ENCODE measurements around the gene SCARB1. TPM values are rescaled to one million over a fixed set of nuclear protein-coding genes. Genes with fewer than 3 reads are reported as not detected.

Gene SCARB1
- total RNA-seq, 1 donor from 2014 or later: 17.9 TPM

GRCh38 chr12:124827588-124828184, 36.0 kb downstream of the SCARB1 start:
- no peaks in the 10 kb centered on the region for H3K27me3 Mint-ChIP-seq (ENCODE audit: insufficient read depth)
- no peak for DNase-seq (ENCODE audit: low spot score)
- no peaks in the 10 kb centered on the region for H3K36me3 Mint-ChIP-seq (ENCODE audit: low read depth)
- H3K4me1 Mint-ChIP-seq (ENCODE audit: low read depth): no peaks in the 10 kb centered on the region
- intact Hi-C loops (cut with micrococcal nuclease): no loop called here
- H3K9me3 Mint-ChIP-seq: peaks cover 6% of the 10 kb centered on the region
- H3K4me3 Mint-ChIP-seq: no peak overlapping the region
- no peak overlapping the region for H3K27ac Mint-ChIP-seq

GRCh38 chr12:124824195-124824594, 39.5 kb downstream of the SCARB1 start:
- Mint-ChIP-seq H3K27ac (no peak overlapping the region), H3K4me3 (no peak overlapping the region), H3K4me1 (ENCODE audit: low read depth) (no peaks in the 10 kb centered on the region), H3K27me3 (ENCODE audit: insufficient read depth) (no peaks in the 10 kb centered on the region), H3K9me3 (no peaks in the 10 kb centered on the region), H3K36me3 (ENCODE audit: low read depth) (no peaks in the 10 kb centered on the region)
- DNase-seq (ENCODE audit: low spot score): no peak
- intact Hi-C loops (cut with micrococcal nuclease): no loop called here

GRCh38 chr12:124823272-124823970, 40.2 kb downstream of the SCARB1 start:
- no peaks in the 10 kb centered on the region for H3K27me3 Mint-ChIP-seq (ENCODE audit: insufficient read depth)
- intact Hi-C loops (cut with micrococcal nuclease): no loop called here
- no peak for DNase-seq (ENCODE audit: low spot score)
- H3K4me1 Mint-ChIP-seq (ENCODE audit: low read depth): no peaks in the 10 kb centered on the region
- no peaks in the 10 kb centered on the region for H3K9me3 Mint-ChIP-seq
- no peaks in the 10 kb centered on the region for H3K36me3 Mint-ChIP-seq (ENCODE audit: low read depth)
- no peak overlapping the region for H3K4me3 Mint-ChIP-seq
- H3K27ac Mint-ChIP-seq: no peak overlapping the region

GRCh38 chr12:124822218-124822617, 41.4 kb downstream of the SCARB1 start:
- no peak overlapping the region for H3K27ac Mint-ChIP-seq
- no peaks in the 10 kb centered on the region for H3K9me3 Mint-ChIP-seq
- H3K27me3 Mint-ChIP-seq (ENCODE audit: insufficient read depth): no peaks in the 10 kb centered on the region
- no peaks in the 10 kb centered on the region for H3K36me3 Mint-ChIP-seq (ENCODE audit: low read depth)
- no peak overlapping the region for H3K4me3 Mint-ChIP-seq
- H3K4me1 Mint-ChIP-seq (ENCODE audit: low read depth): no peaks in the 10 kb centered on the region
- intact Hi-C loops (cut with micrococcal nuclease): no loop called here
- no peak for DNase-seq (ENCODE audit: low spot score)

- H3K9me3 Mint-ChIP-seq: no peaks in the 10 kb centered on the region
- H3K4me3 Mint-ChIP-seq: no peak overlapping the region
Observed at GRCh38 chr12:124821252-124822200, 42.1 kb downstream of the SCARB1 start.

GRCh38 chr12:124820199-124820598, 43.5 kb downstream of the SCARB1 start:
- DNase-seq (ENCODE audit: low spot score): no peak
- Mint-ChIP-seq H3K27ac (no peak overlapping the region), H3K36me3 (ENCODE audit: low read depth) (no peaks in the 10 kb centered on the region), H3K4me3 (no peak overlapping the region), H3K9me3 (no peaks in the 10 kb centered on the region), H3K4me1 (ENCODE audit: low read depth) (no peaks in the 10 kb centered on the region), H3K27me3 (ENCODE audit: insufficient read depth) (no peaks in the 10 kb centered on the region)
- intact Hi-C loops (cut with micrococcal nuclease): no loop called here

More at GRCh38 chr12:124821252-124822200, 42.1 kb downstream of the SCARB1 start:
- intact Hi-C loops (cut with micrococcal nuclease): no loop called here
- Mint-ChIP-seq H3K4me1 (ENCODE audit: low read depth) (no peaks in the 10 kb centered on the region), H3K27me3 (ENCODE audit: insufficient read depth) (no peaks in the 10 kb centered on the region), H3K36me3 (ENCODE audit: low read depth) (no peaks in the 10 kb centered on the region), H3K27ac (no peak overlapping the region)
- DNase-seq (ENCODE audit: low spot score): no peak

GRCh38 chr12:124819525-124819924, 44.1 kb downstream of the SCARB1 start:
- Mint-ChIP-seq H3K36me3 (ENCODE audit: low read depth) (no peaks in the 10 kb centered on the region), H3K9me3 (no peaks in the 10 kb centered on the region), H3K27ac (no peak overlapping the region), H3K27me3 (ENCODE audit: insufficient read depth) (no peaks in the 10 kb centered on the region), H3K4me1 (ENCODE audit: low read depth) (no peaks in the 10 kb centered on the region), H3K4me3 (no peak overlapping the region)
- intact Hi-C loops (cut with micrococcal nuclease): no loop called here
- DNase-seq (ENCODE audit: low spot score): no peak

GRCh38 chr12:124819080-124819479, 44.6 kb downstream of the SCARB1 start:
- DNase-seq (ENCODE audit: low spot score): no peak
- Mint-ChIP-seq H3K4me1 (ENCODE audit: low read depth) (no peaks in the 10 kb centered on the region), H3K27me3 (ENCODE audit: insufficient read depth) (no peaks in the 10 kb centered on the region), H3K9me3 (no peaks in the 10 kb centered on the region), H3K4me3 (no peak overlapping the region), H3K27ac (no peak overlapping the region), H3K36me3 (ENCODE audit: low read depth) (no peaks in the 10 kb centered on the region)
- intact Hi-C loops (cut with micrococcal nuclease): no loop called here

GRCh38 chr12:124817076-124818000, 46.3 kb downstream of the SCARB1 start:
- Mint-ChIP-seq H3K4me3 (no peak overlapping the region), H3K4me1 (ENCODE audit: low read depth) (no peaks in the 10 kb centered on the region), H3K27me3 (ENCODE audit: insufficient read depth) (no peaks in the 10 kb centered on the region), H3K9me3 (no peaks in the 10 kb centered on the region), H3K27ac (no peak overlapping the region), H3K36me3 (ENCODE audit: low read depth) (no peaks in the 10 kb centered on the region)
- intact Hi-C loops (cut with micrococcal nuclease): no loop called here
- no peak for DNase-seq (ENCODE audit: low spot score)

GRCh38 chr12:124816295-124816854, 47.3 kb downstream of the SCARB1 start:
- no peaks in the 10 kb centered on the region for H3K4me1 Mint-ChIP-seq (ENCODE audit: low read depth)
- H3K27ac Mint-ChIP-seq: no peak overlapping the region
- no peaks in the 10 kb centered on the region for H3K36me3 Mint-ChIP-seq (ENCODE audit: low read depth)
- intact Hi-C loops (cut with micrococcal nuclease): no loop called here
- no peak overlapping the region for H3K4me3 Mint-ChIP-seq
- DNase-seq (ENCODE audit: low spot score): no peak
- no peaks in the 10 kb centered on the region for H3K9me3 Mint-ChIP-seq
- H3K27me3 Mint-ChIP-seq (ENCODE audit: insufficient read depth): no peaks in the 10 kb centered on the region

- no peak overlapping the region for H3K4me3 Mint-ChIP-seq
- no peak for DNase-seq (ENCODE audit: low spot score)
- no peaks in the 10 kb centered on the region for H3K9me3 Mint-ChIP-seq
- intact Hi-C loops (cut with micrococcal nuclease): no loop called here
- H3K36me3 Mint-ChIP-seq (ENCODE audit: low read depth): no peaks in the 10 kb centered on the region
- H3K27ac Mint-ChIP-seq: no peak overlapping the region
- no peaks in the 10 kb centered on the region for H3K27me3 Mint-ChIP-seq (ENCODE audit: insufficient read depth)
- H3K4me1 Mint-ChIP-seq (ENCODE audit: low read depth): no peaks in the 10 kb centered on the region
Observed at GRCh38 chr12:124814741-124815613, 48.7 kb downstream of the SCARB1 start.

Data from activated T-helper 1 cell treated with anti-CD3 and anti-CD28 coated beads, Interleukin-12 subunit alpha, Interleukin-12 subunit beta, Interleukin-2, Interleukin-4 antibody, amounts not matched to agents 30 ng/mL and 10 ng/mL and 1 ng/mL, durations not matched to agents 14 hours and 24 hours and 36 hours (primary cell).